Stromal cell of bone marrow (primary cell): ENCODE results near the gene SRC.

Experiments used
- DNase-seq: peaks from one replicate; pipeline ENCODE4 v3.0.0-alpha.2; 2012; ENCODE audit warnings: low read depth

SRC gene

DNA sequence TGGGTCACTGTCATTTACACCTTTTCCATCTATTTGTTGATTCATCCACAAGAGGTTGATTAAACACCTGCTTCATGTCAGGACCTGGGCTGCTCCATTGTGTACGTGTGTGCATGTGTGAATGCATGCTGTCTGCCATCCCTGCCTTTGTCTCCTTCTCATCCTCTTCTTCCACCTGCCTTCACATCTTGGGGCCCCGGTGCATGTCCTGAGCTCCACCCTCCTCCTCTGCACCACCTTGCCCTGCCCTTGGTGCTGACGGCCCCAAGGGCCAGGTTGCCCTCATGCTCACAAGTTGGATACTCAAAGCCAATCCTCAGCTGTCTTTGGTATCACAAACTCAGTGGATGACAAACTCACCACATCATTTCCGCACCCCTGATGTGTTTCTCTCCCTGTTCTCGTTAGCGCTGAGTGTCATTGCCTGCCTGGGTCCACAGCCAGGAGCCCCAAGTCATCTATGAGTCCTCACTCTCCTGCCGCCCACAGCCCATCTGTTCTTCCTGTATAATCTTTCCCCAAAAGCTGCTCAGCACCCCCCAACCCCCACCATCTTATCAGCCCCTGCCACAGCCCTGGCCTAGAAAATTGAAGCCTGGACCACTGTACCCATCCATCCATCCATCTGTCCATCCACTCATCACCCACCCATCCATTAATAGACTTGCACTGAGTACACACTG, 85.0 kb downstream of the SRC start:
- DNase-seq = no peak

DNA sequence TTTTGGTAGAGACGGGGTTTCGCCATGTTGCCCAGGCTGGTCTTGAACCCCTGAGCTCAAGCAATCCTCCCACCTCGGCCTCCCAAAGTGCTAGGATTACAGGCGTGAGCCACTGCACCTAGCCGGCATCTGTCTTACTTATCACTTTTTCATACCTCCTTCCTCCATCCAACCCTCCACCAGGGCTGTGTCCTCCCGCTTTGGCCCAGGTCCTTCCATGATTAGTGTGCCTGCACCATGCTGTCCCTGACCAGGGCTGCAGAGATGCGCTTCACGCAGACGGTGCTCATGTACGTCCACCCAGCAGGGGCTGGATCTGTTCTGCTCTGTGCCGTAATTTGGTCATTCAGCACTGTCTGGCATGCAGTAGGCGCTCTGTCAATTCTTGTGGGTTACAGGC, 85.8 kb downstream of the SRC start:
- no peak for DNase-seq

DNA sequence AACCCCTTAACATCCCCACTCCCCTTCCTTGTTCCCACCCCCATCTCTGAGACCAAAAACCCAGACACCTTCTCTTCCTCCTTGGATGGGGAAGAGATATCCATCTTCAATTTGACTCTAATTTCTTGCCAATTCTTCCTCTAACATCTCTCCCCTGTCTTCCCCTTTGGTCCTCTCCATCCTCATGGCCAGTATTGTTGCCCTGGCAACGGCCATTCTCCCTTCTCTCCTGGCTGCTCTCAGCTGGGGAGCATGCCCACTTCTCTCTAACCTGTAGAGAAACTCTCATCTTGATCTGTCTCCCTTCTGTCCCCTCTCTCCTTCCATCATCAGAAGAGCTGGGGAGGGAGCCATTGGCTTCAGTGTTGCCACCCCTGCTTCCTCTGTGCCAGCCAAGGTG, 86.7 kb downstream of the SRC start:
- no peak for DNase-seq

DNA sequence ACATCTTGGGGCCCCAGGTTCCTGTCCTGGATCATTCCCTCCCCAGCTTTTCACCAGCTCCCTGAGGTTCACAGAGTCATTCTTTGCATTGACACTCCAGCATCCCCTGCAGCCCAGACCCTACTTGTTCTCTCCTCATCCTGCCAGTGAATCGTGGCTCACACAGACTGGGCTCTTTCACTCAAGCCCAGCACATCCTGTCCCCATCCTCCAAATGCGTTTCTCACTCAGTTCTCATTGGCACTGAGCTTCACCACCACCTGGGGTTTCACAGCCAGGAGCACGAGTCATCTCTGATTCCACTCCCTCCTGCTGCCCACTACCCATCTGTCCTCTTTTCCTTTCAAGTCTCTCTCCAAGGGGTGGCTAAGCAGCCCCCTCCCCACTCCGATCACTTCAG, 89.7 kb downstream of the SRC start:
- DNase-seq = no peak

DNA sequence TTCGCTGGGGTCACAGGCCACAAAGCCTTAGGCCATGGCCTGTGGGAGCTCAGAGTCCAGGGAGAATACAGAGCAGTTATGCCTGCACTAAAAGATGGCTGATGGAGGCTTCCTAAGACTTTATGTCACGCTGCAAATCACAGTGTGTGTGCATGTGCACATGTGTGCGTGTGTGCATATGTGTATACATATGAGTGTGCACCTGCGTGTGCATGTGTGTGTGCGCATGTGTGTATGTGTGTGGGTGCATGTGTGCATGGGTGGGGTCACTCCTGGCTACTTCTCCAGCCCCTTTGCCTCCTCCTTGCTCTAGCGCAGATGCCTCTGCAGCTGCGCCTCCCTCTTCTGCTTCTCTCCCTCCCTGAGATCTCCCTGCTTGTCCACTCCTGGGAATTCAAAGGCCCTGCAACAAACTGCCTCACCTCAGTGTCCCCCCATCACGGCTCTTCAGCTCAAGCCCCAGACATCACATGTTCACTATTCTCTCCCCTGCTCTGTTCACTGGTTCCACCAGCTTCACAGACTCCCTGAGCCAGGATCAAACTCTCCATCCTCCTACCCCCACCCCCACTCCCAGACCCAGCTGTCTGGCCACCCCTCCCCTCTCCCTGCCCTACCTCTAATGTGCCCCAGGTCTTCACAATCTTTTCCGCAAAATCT, 90.7 kb downstream of the SRC start:
- no peak for DNase-seq

DNA sequence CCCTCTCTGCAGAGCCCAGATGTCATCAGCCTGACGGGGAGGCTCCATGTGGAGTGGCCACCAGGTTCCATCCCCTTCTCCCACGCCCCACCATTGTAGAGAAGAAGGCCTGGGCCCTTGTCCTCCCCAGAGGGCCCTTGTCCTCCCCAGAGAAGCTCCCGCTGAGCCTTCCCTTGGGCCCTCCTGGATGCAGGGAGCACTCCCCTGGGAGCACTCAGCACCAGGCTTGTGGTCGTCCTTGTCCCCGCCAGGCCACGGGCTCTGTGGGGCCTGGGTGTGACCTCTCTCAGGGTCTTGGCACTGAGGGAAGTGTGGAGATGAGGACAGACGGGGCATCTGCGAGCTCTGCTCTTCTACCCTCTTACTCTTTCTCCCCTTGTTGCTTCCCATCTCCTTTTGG, 91.7 kb downstream of the SRC start:
- DNase-seq = no peak

DNA sequence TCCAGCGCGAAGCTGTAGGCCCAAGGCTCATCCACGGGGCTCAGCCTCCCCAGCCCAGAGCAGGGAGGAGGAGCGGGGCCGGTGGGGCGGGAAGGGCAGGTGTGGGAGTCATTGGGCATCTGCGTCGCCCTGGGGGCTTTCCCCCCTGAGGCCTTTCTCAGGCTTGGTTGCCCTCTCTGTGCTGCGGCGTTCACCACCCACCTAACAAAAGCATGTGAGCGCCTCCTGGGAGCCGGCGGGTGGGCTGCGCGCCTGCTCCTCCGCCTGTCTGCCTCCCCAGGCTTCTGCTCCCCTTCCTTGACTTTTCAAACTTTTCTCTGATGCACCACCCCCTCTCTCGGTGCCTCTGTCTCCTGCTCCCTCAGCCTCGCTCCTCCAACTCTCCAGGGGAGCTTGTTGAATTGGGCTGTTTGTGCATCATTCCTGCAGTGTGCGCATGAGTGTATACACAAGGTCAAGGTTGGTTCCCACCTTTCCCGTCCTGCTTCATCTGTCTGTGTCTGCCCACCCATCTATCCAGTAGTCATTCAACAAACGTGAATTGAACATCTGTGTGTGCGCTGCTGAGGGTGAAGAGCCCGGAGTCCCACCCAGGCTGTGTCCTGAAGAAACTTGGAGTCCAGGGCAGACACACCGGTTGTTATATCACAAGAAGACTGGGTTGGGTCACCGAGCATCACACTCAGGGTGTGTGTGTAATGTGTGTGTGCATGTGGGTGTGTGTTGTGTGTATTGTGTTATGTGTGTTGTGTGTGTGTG, 92.7 kb downstream of the SRC start:
- no peak for DNase-seq

DNA sequence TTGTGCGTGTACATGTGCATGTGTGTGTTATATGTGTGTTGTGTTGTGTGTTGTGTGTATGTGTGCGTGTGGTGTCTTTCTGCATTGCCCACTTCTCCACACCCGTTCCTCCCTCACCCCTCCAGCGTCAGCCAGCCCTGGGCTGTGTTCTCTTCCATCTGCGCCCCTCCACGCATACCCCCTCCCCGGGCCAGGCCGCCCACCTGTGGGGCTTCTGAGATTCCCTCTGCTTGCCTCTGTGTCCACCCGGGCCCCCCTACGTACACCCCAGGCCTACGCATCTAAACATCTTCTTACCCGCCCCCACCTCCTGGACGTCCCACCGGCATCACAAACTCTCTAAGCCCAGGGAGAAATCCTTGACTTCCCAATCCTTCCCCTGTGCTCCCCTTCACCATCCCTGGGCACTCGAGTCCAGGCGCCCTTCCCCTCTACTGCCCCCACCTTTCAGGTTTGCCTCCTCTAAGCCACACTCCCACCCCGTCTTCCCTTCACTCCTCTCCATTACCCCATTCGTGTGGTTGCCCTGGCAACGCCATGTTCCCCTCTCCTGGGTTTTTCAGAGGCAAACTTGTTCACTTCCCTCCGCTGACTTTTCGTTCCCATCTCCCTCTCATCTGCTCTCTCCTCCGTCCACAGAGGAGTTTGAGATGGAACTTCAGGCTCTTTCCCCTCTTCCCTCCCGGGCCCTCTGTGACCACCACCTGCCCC, 93.4 kb downstream of the SRC start:
- DNase-seq = no peak

DNA sequence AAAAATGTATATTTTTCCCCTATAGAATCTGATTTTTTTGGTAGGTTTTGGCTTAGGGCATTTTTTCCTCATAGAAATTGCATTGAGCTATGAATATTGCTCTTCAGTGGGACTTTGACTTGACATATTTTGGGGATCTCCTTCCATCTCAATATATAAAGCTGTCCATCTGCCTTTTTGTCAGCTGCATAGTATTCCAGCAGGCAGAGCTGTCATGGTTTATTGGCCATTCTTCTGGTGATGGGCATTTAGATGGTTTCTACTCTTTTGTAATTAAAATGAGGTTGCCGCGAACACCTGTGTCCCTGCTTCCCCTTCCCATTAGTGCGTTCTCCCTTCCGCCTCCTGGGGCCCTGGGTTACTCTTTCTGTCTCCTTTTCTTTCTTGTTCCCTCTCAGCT, 95.1 kb downstream of the SRC start:
- DNase-seq = no peak

DNA sequence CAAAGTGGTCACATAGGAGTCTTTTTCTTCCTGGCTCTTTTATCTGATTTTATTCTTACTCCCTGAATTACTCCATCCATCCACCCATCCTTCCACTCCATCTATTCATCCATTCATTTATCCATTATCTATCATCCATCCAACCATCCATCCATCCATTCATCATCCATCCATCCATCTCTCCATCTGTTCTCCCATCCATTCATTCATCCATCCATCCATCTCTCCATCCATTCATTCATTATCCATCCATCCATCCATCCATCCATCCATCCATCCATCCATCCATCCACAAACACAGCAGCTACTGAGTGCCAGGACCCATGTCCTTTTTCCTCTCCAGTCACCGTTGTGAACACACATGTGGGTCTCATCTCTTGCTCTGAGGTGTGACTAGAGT, 96.6 kb downstream of the SRC start:
- DNase-seq = no peak

DNA sequence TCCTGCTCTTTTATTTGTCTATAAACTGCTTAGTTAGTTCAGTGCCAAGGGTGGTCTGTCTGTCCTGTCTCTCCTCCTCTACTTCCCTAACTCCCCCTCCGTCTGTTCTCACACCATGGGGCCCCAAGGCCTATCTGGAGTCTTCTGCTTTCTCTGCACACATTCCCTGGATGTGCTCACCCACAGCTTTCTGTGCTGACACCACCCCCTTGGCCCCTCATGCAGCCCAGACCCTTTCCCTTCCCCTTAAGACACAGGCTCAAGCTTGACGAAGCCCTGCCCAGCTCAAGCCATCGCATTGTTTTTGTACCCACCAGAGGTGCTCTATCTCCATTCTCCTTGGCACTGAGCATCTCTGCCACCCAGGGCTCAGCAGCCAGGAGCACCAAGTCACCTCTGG, 97.0 kb downstream of the SRC start:
- DNase-seq = no peak

DNA sequence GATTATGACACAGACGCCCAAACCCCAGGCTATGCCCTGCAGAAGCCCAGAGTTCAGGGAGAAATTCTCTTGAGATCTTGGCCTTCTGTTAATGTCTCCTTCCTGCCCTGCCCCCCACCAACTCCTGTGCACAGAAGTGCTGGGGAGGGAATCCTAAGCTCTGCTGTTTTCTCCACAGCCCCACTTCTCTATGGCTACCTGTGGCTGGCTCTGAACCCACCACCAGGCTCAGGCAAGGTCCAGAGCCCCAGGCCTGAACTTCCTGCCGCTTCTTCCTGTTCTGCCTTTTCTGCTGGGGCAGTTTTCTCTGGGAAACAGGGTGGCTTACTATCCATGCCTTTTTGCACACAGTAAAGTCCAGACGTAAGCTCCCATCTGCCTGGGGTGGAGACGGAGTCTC, 97.7 kb downstream of the SRC start:
- no peak for DNase-seq

DNA sequence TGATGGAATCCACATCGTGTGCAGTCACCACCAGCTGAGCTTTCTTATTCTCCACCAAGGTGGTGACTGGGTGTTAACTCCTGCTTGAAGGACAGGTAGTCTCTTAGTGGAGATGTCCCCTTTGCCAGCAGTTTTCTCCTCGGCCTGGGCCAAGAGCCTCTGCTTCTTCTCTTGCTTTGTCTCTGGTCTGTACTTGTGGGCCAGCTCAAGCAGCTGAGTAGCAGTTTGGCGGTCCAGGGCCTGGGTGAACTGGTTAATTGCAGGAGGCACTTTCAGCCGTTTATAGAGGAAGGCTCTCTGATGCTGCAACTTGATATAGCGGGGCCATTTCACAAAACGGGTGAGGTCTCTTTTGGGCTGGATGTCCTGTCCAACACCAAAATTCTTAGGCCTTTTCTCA, 99.1 kb downstream of the SRC start:
- no peak for DNase-seq

DNA sequence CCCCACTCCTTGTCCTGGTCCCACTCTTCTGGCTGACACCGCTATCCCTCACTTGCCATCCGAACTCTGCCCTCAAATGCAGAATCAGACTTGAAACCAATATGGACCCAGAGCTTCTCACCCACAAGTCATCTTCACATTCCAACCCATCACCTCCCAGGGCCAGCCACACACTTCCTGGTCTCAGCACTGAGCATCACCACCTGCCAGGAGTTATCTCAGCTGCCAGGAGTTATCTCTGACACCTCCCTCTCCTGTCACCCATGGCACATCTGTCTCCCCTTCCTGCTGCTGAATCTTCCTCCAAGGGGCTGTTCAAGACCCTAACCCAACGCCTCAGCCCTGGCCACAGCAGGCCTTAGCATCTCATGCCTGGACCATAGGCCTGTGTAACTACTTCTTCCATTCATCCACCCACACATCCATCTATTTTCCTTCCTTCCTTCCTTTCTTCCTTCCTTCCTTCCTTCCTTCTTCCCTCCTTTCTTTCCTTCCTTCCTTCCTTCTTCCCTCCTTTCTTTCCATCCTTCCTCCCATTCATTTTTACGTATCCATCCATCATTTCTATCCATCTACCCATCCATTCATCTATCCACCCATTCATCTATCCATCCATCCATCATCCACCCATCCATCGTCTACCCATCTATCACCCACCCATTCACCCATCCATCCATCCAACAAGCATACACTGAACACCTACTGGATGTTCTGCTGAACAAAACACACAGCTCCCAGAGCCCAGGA, 100.5 kb downstream of the SRC start:
- DNase-seq = no peak

DNA sequence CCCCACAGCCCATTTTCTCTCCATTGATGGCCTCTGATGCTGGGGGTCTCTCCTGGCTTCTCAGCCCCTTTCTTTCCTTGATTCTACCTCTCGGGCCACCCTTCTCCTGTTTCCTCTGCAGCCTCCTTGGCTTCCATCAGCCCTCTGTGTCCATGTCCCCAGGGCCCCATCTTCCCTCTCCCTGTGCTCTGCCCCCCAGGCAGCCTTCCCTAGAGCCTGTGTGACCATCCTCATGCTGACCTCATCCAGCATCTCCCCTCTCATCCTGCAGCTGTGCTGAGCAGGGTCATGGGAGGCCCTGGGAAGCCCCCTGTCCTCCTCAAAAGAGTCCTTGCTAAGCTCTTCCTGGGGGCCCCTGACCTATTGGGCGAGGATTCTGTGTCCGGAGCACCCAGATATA, 101.7 kb downstream of the SRC start:
- DNase-seq = no peak

DNA sequence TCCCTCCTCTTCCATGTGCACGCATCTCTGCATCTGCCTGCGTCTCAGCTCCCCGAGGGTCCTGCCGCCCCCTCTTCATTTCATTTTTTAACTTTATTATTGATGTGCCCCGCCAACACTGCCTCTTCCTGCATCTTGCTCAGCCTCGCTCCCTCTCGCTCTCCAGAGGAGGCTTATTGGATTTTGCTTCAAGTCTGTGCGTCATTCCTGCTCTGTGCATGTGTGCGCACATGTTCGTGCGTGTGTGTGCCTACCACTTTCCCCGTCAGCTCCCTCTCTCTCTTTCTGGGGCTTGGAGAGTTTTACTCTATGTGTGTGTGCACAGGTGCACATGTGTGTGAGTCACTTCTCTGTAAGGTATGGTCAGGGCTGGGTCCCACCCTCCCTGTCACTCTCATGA, 103.3 kb downstream of the SRC start:
- no peak for DNase-seq

DNA sequence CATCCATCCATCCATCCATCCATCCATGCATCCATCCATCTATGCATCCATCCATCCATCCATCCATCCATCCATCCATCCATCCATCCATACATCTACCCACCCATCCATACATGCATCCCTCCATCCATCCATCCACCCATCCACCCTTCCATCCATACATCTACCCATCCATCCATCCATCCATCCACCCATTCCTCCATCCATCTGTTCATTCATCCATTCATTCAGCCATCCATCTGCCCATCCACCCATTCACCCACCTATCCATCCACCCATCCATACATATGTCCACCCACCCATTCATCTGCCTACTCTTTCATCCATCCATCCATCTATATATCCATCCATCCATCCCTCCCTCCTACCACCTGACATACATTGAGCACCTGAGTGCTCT, 104.4 kb downstream of the SRC start:
- no peak for DNase-seq

DNA sequence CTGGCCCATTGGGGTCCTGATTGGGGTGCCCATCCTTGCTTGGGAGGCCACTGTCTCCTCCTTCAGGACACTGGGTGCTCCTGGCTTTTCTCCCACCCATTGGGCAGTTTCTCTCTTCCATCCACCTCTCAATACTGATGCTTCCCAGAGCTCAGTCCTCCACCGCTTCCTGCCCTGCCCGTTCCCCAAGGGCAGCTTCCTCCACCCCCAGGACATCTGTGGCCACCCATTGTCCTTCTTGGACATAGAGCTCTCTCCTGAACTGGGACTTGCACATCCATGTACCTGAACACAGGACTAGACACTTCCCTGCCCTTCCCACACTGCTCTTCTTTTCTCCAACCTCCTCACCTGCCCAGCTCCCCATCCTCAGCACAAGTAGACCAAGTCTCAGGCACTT, 105.7 kb downstream of the SRC start:
- DNase-seq = no peak

DNA sequence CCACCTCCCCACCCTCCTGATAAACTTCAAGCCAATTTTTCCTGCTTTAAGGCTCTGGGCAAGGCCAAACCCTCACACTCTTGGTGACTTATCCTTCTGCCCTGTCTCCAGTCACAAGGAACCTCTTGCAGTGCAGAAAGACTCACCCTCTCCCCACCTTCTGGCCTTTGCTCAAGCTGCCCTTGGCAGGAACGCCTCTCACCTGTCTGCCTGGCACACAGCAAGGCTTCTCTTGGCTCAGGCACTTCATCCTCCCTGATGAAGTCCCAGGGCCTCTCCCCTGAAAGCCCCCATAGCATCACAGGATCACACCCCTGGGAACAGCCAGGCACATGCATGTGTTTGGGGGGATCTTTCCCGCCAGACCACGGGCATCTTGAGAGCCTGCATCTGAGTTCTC, 106.3 kb downstream of the SRC start:
- DNase-seq = no peak

DNA sequence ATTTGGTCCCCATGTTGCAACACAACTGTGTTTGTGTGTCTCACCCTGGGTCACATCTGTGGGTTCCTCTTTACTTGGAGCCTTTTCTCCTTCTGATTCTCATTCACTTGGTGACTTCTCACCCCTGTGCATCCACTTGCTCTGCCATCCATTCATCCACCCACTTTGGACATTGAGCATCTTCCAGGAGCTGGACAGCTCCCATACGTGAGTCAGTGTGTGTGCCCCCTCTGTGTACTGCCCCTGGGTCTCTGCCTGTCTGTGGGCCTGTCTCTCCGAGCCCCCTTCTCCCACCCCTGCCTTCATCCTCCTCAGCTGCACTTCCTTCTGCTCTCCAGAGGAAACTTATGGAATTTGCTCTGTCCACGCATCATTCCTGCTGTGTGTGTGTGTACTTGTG, 107.3 kb downstream of the SRC start:
- DNase-seq = no peak

DNA sequence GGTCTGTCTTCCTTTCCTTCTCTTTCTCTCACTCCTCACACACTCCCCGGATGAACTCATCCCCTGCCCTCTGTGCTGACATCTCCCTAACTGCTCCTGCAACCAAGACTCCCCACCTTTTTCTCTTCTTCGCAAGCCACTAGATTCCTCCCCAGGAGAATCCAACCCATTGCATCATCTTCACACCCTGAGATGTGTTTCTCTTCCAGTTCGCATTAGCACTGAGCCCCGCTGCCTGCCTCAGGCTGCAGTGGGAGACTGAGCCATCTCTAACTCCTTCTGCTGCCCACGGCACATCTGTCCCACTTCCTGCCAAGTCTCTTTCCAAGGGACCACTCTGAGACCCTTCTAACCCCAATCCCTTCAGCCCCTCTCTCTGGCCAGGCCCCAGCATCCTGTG, 107.9 kb downstream of the SRC start:
- DNase-seq = no peak
